Measurements from ENCODE around the gene FKBP1C.
"Not testable (repeated sequence)": the region's sequence is repeated elsewhere in the genome, so short reads cannot be mapped to it uniquely, and the experiment has no call there.

Gene FKBP1C

DNA sequence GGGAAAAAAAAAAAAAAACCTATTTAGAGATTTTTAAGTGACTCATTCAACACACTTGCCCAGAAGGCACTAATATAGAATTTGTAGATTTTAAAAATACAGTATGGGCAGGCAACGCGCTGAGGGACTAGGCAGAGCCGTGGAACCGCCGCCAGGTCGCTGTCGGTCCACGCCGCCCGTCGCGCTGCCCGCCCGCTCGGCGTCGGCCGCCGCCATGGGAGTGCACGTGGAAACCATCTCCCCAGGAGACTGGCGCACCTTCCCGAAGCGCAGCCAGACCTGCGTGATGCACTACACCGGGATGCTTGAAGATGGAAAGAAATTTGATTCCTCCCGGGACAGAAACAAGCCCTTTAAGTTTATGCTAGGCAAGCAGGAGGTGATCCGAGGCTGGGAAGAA, at the start of gene FKBP1C:
Gene FKBP1C (plus strand): TSS at position 127 of the 400 bp plus-strand sequence.
- not testable (repeated sequence) for DNase-seq (ENCODE audit: low read depth)

DNA sequence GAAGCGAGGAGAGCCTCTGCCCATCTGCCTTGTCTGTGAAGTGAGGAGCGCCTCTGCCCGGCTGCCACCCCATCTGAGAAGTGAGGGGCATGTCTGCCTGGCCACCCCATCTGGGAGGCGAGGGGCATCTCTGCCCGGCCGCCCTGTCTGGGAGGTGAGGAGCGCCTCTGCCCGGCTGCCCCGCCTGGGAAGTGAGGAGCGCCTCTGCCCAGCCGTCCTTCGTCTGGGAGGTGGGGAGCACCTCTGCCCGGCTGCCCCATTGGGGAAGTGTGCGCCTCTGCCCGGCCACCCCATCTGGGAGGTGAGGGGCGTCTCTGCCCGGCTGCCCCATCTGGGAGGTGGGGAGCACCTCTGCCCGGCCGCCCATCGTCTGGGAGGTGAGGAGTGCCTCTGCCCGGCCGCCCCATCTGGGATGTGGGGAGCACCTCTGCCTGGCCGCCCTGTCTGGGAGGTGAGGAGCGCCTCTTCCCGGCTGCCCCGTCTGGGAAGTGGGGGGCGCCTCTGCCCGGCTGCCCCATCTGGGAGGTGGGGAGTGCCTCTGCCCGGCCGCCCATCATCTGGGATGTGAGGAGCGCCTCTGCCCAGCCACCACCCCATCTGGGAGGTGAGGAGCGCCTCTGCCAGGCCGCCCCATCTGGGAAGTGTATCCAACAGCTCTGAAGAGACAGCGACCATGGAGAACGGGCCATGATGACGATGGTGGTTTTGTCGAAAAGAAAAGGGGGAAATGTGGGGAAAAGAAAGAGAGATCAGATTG, 47.0 kb upstream of the FKBP1C start:
- DNase-seq (ENCODE audit: low read depth), result not testable (repeated sequence)

DNA sequence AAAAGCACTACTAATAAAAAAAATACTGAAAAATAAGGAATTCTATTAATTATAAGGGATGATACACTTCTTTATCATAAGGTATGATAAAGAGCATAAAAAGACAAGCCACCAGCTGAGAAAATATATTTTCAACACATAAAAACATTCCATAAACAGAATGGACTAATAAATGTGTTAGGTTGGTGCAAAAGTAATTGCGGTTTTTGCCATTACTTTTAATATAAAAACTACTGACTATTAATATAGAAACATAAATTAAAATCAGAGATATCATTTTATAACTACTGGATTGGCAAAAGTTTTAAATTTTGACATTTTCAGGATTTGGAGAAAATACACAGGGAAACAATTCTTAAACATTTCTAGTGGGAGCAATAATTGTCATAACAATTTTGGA, 37.1 kb upstream of the FKBP1C start:
- no peak for DNase-seq (ENCODE audit: low read depth)

DNA sequence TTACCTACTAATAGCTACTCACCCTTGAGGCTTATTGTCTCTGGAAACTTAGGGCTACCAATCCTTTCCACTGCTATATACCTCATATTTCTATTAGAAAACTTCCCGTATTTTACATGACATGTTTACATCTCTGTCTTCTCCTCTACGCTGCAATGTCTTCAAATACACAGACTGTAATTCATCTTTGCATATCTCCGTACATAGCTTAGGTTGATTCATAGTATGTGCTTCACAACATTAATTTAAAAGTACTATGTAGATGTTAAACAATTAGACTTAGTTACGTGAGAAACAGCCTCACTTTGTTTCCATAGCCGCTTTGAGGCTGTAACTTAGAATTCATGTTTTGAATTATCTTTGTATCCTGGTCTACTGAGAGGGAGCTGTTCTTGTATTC, 35.1 kb upstream of the FKBP1C start:
- no peak for DNase-seq (ENCODE audit: low read depth)

DNA sequence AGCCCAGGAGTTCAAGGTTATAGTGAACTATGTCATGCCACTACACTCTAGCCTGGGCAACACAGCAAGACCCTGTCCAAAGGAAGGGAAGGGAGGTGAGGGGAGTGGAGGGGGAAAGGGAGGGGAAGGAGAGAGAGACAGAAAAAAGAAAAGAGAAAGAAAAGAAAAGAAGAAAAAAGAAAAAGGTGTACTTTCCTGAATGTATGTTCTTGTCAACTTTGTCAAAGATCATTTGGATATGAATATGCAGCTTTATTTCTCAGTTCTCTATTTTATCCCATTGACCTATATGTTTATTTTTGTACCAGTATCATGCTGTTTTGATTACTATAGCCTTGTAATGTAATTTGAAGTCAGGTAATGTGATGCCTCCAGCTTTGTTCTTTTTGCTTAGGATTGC, 30.9 kb upstream of the FKBP1C start:
- DNase-seq (ENCODE audit: low read depth), result no peak

DNA sequence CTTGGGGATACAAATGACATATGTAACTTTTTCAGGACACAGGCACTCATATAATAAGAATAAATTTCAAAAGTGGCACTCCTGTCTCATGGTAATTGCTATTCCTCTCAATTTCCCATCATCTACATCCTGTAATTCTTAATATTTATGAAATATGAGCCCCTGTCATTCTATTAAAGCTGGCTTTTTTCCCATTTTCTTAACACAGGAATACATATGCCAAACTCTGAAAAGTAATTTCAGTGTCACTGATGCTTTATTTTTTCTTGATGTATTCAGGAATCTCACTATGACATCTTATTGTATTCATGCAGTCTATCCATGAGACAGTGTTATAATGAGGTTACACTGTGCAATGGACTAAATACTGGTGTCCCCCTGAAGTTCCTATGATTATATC, 24.3 kb upstream of the FKBP1C start:
- DNase-seq (ENCODE audit: low read depth), result no peak

DNA sequence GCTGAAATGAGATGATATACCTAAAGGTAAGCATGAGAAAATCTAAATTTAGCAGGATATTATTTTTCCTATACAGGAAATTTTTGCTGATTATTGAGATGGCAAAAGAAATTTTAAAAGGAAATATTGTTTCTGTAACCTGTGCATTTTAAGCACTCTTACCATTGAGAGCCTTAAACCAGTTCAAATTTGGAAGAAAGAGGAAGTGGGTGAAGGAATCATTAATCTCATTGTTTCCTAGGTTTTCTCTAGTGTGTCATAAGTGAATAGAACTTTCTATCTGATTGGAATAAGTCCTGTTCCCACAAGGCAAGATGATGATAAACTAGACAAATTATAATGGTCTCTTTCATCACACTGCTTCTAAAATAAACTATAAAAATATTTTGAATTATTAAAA, 22.4 kb upstream of the FKBP1C start:
- DNase-seq (ENCODE audit: low read depth), result no peak

DNA sequence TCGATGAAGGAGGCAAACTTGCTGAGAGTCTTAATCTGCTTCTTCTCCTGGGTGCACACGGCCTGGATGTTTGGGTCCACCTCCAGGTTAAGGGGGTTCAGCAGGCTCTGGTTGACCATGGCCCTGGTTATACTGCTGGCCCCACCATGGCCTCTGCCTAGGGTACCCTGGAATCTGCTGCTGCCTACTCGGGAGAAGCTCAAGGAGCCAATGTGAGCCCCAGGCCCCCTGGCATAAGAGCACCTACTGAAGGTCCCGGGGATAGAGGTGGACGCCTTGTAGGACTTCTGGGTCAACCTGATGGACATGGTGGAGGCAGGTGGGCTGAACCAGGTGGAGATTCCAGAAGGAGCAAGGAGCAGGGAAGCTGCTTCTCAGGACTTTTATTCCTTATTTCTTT, 17.9 kb upstream of the FKBP1C start:
- no peak for DNase-seq (ENCODE audit: low read depth)

DNA sequence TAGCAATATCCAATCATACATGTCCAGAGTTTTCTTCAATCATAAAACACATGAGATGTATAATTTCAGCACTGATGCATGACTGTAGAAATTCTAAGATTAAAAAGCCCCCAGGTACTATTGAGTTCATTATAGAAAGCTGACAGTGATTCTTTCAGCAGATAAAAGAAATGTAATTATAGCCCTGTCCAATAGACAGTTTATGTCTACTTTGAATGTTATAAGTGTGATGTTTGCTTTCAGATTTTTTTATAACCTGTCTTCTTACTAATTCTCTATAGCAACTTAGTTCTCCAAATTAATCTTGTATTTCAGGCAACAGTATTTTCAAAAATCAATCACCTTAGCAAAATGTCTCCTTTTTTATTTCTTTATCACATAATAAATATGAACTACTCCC, 13.5 kb upstream of the FKBP1C start:
- no peak for DNase-seq (ENCODE audit: low read depth)

DNA sequence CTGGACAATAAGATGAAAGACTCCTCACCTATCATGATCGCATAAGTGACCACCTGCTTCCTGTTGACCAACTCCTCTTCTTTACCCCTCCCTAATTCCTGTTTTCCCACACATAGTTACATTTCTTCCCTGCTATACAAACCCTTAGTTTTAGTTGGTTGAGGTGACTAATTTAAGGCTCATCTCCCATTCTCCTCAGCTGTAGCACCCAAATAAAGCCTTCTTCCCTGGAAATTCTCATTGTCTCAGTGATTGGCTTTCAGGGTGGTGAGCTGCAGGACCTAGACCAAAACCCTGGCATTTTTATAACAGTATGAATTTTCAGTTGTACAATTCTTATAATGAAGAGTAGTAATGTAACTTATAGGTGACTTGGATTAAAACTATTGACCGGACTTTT, 2.1 kb downstream of the FKBP1C start:
- DNase-seq (ENCODE audit: low read depth), result no peak

DNA sequence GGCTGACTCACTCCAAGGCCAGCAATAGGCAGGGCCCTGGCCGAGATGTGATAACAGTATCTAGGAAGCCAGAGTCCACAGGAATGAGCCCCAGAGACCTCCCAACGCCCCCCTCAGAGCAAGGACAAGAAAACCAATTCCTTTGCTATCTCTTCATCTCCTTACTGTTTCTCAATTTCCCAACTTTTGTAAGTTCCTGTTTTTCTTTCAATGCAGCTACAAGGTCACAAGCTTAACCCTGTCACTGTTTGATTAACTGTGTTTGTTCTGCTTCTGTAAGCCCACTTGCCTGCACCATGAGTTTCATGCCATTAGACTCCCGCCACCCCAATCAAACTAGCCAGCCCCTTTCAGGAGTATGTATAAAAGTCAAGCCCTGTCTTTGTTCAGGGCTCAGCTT, 3.5 kb downstream of the FKBP1C start:
- DNase-seq (ENCODE audit: low read depth), result no peak

DNA sequence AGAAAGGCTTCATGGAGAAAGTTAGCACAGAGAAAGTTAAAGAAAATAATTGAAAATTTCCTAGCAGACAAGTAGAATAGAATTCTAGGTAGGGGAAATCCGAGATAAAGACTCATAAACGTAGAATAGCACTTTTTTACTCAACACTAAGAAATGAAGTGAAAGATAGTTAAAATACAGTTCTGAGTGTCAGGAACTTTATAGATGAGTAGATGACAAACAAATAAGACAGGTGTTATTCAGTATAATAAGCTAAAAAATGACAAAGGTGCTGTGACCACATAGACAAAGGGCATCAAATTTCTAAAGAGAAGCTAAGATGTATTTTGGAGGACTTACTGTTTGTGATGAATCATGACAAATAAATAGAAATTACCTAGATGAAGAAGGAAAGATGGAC, 12.9 kb downstream of the FKBP1C start:
- DNase-seq (ENCODE audit: low read depth), result no peak

DNA sequence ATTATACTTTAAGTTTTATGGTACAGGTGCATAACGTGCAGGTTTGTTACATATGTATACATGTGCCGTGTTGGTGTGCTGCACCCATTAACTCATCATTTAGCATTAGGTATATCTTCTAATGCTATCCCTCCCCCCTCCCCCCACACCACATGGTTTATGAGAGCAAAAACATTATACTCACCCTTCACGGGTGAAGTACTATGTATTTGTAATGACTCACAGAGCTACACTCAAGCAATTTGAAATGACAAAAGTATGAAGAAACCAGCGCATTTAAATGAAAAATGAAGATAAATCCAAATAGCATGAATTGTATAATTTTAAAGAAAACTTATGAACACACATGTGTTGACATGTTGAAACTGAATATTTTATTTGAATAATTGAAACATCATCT, 14.7 kb downstream of the FKBP1C start:
- not testable (repeated sequence) for DNase-seq (ENCODE audit: low read depth)

DNA sequence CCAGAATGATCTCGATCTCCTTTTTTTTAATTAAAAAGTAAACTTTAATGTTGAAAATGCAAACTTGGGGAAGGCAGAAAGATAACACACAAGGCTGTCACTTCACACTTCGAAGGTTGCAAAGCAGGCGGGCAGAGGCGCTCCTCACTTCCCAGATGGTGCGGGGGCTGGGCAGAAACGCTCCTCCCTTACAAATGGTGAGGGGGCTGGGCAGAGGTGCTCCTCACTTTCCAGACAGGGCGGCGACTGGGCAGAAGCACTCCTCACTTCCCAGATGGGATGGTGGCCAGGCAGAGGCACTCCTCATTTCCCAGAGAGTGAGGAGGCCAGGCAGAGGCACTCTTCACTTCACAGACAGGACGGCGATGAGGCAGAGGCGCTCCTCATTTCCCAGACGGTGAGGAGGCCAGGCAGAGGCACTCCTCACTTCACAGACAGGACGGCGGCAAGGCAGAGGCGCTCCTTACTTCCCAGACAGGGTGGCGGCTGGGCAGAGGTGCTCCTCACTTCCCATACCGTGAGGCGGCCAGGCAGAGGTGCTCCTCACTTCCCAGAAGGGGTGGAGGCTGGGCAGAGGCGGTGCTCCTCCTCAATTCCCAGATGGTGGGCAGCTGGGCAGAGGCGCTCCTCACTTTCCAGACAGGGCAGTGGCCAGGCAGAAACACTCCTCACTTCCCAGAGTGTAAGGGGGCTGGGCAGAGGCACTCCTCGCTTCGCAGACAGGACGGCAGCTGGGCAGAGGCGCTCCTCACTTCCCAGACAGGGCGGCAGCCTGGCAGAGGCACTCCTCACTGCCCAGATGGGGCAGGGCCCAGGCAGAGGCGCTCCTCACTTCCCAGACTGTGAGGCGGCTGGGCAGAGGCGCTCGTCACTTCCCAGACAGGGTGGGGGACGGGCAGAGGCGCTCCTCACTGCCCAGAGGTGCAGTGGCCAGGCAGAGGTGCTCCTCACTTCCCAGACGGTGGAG, 16.9 kb downstream of the FKBP1C start:
- DNase-seq (ENCODE audit: low read depth), result not testable (repeated sequence)

DNA sequence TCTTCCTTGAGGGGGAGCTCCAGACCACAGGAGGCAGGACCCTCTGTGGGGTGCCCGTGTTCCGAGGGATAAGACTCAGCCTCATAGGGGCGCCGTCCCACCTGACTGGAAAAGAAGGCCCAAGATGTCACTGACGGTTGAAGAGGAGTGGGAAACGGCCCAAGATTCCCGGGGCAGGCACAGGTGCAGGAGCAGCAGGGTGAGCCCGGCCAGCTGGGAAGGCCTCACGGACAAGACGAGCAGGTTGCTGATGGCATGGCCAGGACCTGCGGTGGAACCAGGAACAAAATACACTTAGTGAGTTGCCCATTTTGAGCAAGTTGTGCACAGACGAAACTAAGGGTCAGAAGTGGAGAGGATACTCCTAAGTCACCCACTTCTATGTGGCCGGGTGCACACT, 18.8 kb downstream of the FKBP1C start:
- not testable (repeated sequence) for DNase-seq (ENCODE audit: low read depth)

DNA sequence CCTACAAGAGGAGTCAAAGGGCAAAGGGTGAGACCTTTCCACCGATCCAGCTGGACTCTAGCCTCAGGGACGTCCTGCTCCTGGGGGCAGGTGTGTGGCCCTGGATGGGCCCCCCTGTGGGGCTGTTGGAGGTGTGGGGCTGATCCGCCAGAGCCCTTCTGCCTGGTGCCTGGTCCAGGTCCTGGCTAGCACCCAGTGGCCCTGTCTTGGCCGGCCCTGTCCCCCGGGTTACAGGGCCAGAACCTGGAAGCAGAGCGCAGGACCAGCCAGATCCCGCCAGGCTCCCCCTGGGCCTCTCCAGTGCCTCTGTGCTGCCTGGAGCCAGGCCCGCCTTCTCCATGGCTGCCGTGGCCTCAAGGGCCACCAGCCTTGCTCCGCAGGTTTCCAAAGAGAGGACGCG, 19.2 kb downstream of the FKBP1C start:
- DNase-seq (ENCODE audit: low read depth), result not testable (repeated sequence)

DNA sequence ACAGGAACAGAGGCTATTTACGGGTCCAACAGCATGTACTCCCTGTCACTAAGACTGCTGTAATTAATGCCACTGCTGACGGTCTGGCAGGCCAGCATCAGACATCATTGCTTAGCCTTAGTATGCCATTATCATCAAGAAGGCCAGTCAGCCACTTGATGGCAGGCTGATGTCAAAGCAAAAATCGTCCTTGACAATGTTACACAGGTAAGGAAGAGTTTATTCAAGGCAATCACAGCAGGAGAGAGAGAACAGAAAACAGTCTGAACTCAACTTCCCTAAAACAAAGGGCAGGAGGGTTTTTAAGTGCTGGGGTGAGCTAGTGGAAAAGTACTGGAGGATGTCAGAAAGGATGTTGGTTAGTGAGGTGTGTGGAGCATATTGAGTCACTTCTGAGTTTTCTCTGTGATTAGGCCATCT, 25.1 kb downstream of the FKBP1C start:
- no peak for DNase-seq (ENCODE audit: low read depth)

DNA sequence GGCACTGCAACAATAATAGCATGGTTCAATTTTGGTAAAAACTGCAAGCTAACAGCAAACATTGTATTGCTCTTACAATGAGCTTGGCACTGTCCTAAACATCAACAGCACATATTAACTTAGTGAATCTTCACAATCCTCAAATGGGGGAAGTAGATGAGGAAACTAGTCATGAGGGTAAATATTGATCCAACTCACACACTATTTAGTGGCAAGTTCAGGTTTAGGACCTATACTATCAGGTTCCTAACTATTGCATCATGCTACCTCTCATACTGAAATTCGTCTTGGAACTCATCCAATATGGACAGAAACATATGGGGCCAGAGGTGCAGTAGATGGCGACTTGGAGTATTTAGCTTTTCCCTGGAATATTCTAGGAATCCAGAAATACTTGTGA, 34.2 kb downstream of the FKBP1C start:
- no peak for DNase-seq (ENCODE audit: low read depth)

DNA sequence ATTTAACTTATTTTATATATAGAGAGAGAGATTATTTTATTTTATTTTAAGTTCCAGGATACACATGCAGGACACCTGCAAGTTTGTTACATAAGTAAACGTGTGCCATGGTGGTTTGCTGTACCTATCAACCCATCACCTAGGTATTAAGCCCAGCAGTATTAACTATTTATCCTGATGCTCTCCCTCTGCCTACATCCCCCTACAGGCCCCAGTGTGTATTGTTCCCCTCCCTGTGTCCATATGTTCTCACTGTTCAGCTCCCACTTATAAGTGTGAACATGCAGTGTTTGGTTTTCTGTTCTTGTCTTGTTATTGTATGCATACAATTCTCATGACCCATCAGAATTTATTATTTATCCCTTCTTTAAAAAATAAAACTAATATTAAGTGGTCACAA, 34.6 kb downstream of the FKBP1C start:
- DNase-seq (ENCODE audit: low read depth), result no peak

DNA sequence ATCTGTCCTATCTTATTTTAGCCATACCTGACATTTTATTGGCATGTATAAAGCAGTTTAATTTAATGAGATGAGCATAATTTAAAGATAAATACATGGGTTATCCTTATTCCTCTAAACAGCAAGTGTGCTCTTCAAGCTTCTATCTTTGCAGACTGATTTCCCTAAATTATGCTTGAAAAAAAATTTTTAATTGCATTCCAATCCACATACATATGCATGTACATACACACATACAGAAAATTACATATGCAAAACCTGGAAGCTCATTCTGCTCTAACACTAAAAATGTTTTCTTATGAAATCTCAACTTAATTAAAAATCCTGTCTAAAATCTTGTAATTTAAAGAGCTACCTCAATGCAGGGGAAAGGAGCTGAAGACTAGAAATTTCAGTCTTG, 35.3 kb downstream of the FKBP1C start:
- no peak for DNase-seq (ENCODE audit: low read depth)

DNA sequence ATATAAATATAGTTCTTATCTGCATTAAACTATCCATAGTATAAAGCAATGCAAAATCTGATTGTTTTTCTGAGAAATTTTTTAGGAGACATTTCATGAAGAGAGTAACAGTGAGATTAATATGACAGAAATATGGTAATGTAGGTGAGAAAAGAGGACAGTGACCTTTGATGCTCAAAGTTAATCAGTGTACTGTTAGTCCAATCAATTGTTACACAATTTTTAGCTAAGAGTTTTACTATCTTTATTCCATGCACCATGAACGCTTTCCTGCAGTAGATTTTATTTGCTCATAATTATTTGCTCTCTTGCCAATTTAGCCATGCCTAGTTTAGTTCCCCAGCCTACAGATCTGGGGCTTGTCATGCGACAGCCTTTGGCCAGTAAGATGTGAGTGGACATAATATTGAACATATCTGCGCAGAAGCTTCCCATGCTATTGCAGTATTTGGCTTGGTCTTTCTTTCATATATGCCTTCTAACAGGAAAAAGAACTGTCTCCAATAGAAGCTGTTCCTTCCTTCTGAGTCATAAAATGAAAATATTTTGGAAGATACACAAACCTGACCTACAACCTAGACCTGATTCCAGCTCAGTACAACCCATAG, 38.7 kb downstream of the FKBP1C start:
- no peak for DNase-seq (ENCODE audit: low read depth)

DNA sequence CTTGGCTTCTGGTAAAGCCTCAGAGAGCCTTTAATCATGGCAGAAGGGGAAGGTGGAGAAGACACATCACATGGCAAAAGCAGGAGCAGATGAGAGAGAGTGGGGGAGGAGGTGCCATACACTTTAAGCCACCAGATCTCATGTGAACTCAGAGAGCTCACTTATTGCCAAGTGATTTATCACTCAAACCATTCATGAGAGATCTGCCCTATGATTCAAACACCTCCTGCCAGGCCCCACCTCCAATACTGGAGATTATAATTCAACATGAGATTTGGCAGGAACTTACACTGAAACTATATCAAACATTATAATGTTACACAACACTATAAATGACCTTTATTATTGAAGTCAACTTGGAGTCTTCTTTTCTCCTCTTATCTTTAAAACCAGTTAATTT, 47.9 kb downstream of the FKBP1C start:
- DNase-seq (ENCODE audit: low read depth), result no peak

DNA sequence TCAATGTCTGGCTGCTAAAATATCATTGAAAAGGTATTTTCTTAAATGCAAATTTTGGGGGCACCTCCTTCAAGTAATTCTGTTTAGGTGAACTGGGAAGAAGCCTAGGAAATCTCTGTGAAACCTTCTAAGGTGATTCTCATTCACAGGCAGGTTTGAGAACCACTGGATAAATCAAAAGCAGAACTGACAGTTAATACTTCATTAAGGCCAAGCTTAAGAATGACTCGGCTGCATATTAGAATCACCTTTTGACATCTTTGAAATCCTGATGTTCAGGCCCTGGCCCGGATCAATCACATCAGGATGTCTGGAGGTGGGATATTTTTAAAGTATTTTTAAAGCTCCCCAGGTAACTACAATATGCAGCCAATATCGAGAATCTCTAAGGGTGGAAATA, 50.6 kb downstream of the FKBP1C start:
- DNase-seq (ENCODE audit: low read depth), result no peak

Data from activated T-helper 9 cell treated with anti-CD3 and anti-CD28 coated beads, Interleukin-2, amount 50 U/mL, for 16 hours (primary cell).